Spleen (tissue), 7 donors: ENCODE measurements around the gene WDR41.

Source experiments
- POLR2A ChIP-seq, 3 donors: fragments of 450-650 bp; IDR thresholded peaks; one replicate each; pipeline ENCODE4 v1.5.1; 2017; ENCODE audit warnings: antibody characterized with exemption in 3 of 3, mild to moderate bottlenecking in 1 of 3
- TF ChIP-seq, protein P1 (sequence below), 11 experiments: fragments of 200-600 bp in 7 of 11; fragments of 450-650 bp in 4 of 11; sonication (generic) in 4 of 11; IDR thresholded peaks in 8 of 11; conservative IDR thresholded peaks in 3 of 11; 1 replicate in 7 of 11; 2 replicates in 4 of 11; pipeline versions ENCODE4 v1.4.0 to v1.8.0; 2016 to 2021; ENCODE audit warnings: antibody characterized with exemption in 11 of 11, inconsistent platforms in 4 of 11, mild to moderate bottlenecking in 1 of 11
- donor health status: DM: no; HTN: no; CAD: no; lungs with moderate emphysema.
- donor health status: DM: no; HTN: no; CAD: no.
- donor health status: DM: no; HTN: no; CAD: no.

GRCh38 chr5:77413049-77413448, 79.1 kb downstream of the WDR41 start:
- TF ChIP-seq, protein P1, sequence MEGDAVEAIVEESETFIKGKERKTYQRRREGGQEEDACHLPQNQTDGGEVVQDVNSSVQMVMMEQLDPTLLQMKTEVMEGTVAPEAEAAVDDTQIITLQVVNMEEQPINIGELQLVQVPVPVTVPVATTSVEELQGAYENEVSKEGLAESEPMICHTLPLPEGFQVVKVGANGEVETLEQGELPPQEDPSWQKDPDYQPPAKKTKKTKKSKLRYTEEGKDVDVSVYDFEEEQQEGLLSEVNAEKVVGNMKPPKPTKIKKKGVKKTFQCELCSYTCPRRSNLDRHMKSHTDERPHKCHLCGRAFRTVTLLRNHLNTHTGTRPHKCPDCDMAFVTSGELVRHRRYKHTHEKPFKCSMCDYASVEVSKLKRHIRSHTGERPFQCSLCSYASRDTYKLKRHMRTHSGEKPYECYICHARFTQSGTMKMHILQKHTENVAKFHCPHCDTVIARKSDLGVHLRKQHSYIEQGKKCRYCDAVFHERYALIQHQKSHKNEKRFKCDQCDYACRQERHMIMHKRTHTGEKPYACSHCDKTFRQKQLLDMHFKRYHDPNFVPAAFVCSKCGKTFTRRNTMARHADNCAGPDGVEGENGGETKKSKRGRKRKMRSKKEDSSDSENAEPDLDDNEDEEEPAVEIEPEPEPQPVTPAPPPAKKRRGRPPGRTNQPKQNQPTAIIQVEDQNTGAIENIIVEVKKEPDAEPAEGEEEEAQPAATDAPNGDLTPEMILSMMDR (IDR thresholded peaks at IDR 0.05 in 8 of 11, conservative IDR thresholded peaks at IDR 0.05 in 3 of 11), result no peak
- TF ChIP-seq POLR2A (IDR thresholded peaks at IDR 0.05), result no peak
